Central memory CD8-positive, alpha-beta T cell (primary cell): ENCODE results near the gene TNP2.
"Not testable (repeated sequence)": the region's sequence is repeated elsewhere in the genome, so short reads cannot be mapped to it uniquely, and the experiment has no call there.

Experiments
- ATAC-seq: fragments of 150-1000 bp; cut with Tn5 transposase; replicated peaks from 2 replicates; pipeline ENCODE4 v1.10.0; 2022; ENCODE audit warnings: mild to moderate bottlenecking, moderate FRiP score, moderate number of reproducible peaks; ENCODE audit not compliant: poor library complexity, severe bottlenecking; ENCODE audit errors: extremely low read depth
- DNase-seq, 2 donors: peaks; one replicate each; pipeline ENCODE4 v3.0.0; 2021; ENCODE audit warnings: low spot score in 2 of 2
- H3K27ac Mint-ChIP-seq: one replicate; pipeline ENCODE4 v1.8.0; 2022; ENCODE audit warnings: low read depth, mild to moderate bottlenecking, moderate library complexity, mixed read lengths
- H3K27me3 Mint-ChIP-seq: one replicate; pipeline ENCODE4 v1.8.0; 2022; ENCODE audit warnings: mixed read lengths
- H3K36me3 Mint-ChIP-seq: one replicate; pipeline ENCODE4 v1.8.0; 2022; ENCODE audit warnings: mild to moderate bottlenecking, moderate library complexity, mixed read lengths; ENCODE audit not compliant: insufficient read depth
- H3K4me1 Mint-ChIP-seq: one replicate; pipeline ENCODE4 v1.8.0; 2022; ENCODE audit warnings: mixed read lengths
- H3K4me3 Mint-ChIP-seq: one replicate; pipeline ENCODE4 v1.8.0; 2022; ENCODE audit warnings: mild to moderate bottlenecking, moderate library complexity, mixed read lengths
- H3K9me3 Mint-ChIP-seq: one replicate; pipeline ENCODE4 v1.8.0; 2022; ENCODE audit warnings: mixed read lengths

TNP2 gene

DNA sequence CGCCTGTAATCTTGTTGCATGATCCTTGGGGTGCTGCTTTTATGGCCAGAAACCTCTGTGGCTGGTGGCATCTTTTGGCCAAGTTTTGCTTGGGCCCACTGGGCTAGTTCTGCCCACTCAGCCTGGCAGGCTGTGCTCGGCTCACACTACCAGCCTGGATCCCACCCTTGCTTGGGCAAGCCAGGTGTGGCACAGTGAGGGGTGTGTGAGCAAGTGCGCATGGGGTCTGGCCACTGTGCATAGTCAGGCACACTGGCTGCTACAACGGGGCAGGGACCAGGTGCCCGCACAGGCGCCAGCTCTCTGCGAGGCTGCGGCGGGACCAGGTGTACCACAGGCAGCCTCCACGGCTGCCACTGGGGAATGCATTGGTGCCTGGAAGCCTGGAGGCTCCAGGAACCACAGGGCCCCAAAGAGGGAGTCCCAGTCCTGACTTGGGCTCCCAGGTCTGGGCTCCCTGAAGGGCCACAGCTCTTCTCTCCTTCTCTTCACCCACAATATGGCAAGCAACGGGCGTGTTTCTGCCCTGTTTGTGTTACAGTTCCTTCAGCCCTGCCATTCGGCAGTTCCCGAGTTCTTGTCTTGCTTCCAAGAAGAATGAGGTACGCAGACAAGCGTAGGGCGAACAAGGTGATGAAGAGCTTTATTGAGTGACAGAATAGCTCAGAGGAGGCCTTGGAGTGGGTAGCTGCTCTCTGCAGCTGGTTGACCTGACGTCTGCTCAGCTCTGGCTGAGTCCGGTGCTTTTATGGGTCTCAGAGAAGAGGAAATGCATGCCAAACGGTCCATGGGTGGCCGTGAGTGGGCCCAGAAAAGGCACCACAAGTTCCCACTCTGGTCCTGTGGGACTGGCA, 38.7 kb upstream of the TNP2 start:
- Mint-ChIP-seq H3K36me3 (peaks cover 2% of the 10 kb centered on the region), H3K27me3 (no peaks in the 10 kb centered on the region), H3K9me3 (no peaks in the 10 kb centered on the region), H3K4me1 (peaks cover 18% of the 10 kb centered on the region), H3K27ac (no peak overlapping the region), H3K4me3 (no peak overlapping the region)
- DNase-seq: no peak
- ATAC-seq: no peak

DNA sequence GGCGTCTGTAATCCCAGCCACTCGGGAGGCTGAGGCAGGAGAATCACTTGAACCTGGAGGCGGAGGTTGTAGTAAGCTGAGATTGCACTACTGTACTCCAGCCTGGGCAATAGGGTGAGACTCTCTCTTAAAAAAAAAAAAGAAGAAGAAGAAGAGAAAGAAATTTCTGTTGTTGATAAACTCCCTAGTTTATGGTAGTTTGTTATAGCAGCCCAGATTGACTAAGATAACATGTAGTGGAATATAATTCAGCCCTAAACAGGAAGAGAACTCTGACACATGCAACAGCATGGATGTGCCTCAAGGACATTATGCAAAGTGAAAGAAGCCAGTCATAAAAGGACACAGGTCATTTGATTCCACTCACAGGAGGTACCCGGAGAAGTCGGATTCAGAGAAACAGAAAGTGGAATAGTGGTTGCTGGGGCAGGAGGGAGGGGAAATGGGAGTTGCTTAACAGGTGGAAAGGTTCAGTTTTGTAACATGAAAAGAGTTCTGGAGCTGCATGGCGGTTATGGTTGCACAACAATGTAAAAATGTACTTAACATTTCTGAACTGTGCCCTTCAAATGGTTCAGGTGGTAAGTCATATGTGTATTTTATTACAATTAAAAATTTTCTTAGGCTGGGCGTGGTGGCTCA, 38.0 kb upstream of the TNP2 start:
- Mint-ChIP-seq H3K9me3 (no peaks in the 10 kb centered on the region), H3K4me3 (no peak overlapping the region), H3K27ac (no peak overlapping the region), H3K27me3 (no peaks in the 10 kb centered on the region), H3K36me3 (no peaks in the 10 kb centered on the region), H3K4me1 (peaks cover 14% of the 10 kb centered on the region)
- no peak for DNase-seq
- no peak for ATAC-seq

DNA sequence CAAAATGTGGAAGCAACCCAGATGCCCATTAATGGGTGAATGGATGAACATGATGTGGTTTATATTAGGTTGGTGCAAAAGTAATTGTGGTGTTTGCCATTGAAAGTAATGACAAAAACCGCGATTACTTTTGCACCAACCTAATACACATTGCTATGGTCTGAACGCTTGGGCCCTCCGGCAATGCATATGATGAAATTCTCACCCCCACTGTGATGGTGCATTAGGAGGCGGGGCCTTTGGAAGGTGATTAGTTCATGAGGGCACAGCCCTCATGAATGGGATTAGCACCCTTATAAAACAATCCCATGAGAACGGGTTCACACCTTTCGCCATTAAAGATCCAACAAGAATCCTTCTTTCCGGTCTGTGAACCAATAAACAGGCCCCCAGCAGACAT, 37.3 kb upstream of the TNP2 start:
- DNase-seq (no peak), ATAC-seq (no peak)
- Mint-ChIP-seq H3K4me3 (no peak overlapping the region), H3K27me3 (no peaks in the 10 kb centered on the region), H3K27ac (no peak overlapping the region), H3K9me3 (no peaks in the 10 kb centered on the region), H3K4me1 (peaks cover 9% of the 10 kb centered on the region), H3K36me3 (no peaks in the 10 kb centered on the region)

DNA sequence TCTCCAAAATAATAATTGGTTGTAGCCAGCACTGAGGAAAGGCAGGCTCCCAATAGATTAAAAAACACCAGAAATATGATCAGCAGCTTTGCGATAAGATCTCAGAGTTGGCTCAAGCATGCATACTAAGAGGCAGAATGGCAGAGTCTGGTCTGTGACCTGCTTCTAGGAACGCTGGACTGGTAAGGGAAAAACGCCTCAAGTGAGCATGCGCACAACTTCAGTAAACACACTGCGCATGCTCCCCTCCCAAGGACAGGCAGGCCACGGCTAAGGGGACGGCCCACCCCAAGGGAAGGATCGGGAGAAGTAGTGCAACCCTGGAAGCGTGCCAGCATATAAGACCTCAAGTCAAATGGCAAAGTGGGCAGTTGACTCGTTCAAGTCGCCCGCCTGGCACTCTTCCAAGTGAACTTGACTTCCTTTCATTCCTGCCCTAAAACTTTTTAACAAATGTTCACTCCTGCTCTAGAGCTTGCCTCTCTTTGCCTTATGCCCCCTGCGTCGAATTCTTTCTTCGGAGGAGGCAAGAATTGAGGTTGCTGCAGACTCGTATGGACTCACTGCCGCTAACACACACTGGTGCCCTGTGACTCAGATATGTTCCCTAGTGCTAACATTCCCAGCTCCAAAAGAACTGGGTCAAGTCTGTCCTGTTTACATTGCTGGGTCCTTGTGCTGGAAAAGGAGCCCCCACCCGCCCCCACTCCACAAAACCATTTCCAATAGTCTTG, 34.4 kb upstream of the TNP2 start:
- H3K27ac Mint-ChIP-seq: no peak overlapping the region
- no peaks in the 10 kb centered on the region for H3K4me1 Mint-ChIP-seq
- DNase-seq (no peak), ATAC-seq (no peak)
- no peaks in the 10 kb centered on the region for H3K27me3 Mint-ChIP-seq
- H3K9me3 Mint-ChIP-seq: no peaks in the 10 kb centered on the region
- H3K36me3 Mint-ChIP-seq: no peaks in the 10 kb centered on the region
- H3K4me3 Mint-ChIP-seq: no peak overlapping the region

DNA sequence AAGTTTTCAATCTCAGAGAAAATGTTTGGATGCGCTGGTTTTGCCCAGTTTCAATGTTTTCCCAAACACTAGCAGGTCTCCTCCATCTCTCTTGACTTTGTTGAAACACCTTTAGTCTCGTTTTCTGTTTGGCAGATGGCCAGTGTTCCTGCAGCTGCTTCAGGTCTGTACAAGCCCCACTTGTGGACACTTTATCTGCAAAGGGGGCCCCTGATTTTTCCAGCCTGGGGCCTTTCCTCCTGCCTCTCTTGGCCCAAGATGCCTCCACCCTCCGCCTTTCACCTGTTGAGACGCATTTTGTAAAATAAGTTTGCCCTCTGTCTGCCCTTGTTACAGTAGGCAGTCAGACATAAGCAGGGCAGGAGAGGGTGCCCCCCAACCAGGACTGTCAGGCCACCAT, 33.9 kb upstream of the TNP2 start:
- Mint-ChIP-seq H3K9me3 (no peaks in the 10 kb centered on the region), H3K27ac (no peak overlapping the region), H3K27me3 (no peaks in the 10 kb centered on the region), H3K4me3 (no peak overlapping the region), H3K36me3 (no peaks in the 10 kb centered on the region), H3K4me1 (peaks cover 2% of the 10 kb centered on the region)
- ATAC-seq (no peak), DNase-seq (no peak)

DNA sequence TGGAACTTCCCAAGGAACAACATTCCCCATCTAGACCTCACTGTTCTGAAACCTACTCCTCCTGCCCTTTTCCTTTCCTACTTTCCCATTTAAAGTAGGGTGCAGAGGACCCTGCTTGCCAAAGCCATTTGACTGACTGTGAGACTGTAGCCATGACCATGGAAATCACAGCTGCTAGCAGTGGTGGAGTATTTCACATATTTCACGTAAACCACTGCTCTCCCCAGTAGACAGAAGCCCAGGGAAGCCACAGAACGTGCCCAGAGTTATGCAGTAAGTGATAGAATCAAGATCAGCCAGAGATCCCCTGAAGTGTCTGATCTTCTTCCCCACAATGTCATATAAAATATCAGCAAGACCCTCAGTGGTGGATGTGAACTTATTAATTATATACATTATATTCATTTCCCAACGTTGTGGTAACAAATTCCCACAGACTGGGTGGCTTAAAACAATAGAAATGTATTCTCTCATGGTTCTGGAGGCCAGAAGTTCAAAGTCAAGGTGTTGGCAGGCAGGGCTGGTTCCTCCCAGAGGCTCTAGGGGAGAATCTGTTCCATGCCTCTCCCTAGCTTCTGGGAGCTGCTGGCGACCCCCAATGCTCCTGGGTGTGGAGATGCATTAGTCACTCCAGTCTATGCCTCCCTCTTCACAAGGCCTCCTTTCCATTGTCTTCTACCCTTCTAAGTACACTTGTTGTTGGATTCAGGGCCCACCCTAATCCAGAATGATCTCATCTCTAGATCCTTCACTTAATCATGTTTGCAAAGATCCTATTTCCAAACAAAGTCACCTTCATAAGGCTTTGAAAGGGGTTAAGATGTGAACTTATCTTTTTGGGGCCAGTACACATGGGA, 32.7 kb upstream of the TNP2 start:
- H3K27me3 Mint-ChIP-seq: no peaks in the 10 kb centered on the region
- H3K9me3 Mint-ChIP-seq: no peaks in the 10 kb centered on the region
- DNase-seq (no peak), ATAC-seq (no peak)
- no peaks in the 10 kb centered on the region for H3K36me3 Mint-ChIP-seq
- H3K4me1 Mint-ChIP-seq: peaks cover 13% of the 10 kb centered on the region
- no peak overlapping the region for H3K27ac Mint-ChIP-seq
- H3K4me3 Mint-ChIP-seq: no peak overlapping the region

DNA sequence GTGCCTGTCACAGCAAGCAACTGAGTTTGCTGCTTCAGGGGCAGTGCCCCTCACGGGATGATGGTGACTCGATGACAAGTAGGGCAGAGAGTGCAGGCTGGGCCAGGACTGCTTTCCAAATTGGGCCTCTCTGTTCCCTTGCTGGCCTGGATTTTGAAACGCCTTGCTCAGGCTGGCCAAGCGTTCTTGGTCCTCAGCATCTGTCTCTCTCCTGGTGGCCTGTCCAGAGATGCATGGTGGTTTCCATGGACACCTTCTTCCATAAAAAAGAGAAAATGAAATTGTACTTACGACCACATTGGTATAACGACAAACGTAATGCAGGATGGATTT, 31.4 kb upstream of the TNP2 start:
- Mint-ChIP-seq H3K9me3 (no peaks in the 10 kb centered on the region), H3K36me3 (no peaks in the 10 kb centered on the region), H3K27me3 (no peaks in the 10 kb centered on the region), H3K4me1 (peaks cover 14% of the 10 kb centered on the region), H3K4me3 (no peak overlapping the region), H3K27ac (no peak overlapping the region)
- DNase-seq: no peak
- ATAC-seq: no peak

DNA sequence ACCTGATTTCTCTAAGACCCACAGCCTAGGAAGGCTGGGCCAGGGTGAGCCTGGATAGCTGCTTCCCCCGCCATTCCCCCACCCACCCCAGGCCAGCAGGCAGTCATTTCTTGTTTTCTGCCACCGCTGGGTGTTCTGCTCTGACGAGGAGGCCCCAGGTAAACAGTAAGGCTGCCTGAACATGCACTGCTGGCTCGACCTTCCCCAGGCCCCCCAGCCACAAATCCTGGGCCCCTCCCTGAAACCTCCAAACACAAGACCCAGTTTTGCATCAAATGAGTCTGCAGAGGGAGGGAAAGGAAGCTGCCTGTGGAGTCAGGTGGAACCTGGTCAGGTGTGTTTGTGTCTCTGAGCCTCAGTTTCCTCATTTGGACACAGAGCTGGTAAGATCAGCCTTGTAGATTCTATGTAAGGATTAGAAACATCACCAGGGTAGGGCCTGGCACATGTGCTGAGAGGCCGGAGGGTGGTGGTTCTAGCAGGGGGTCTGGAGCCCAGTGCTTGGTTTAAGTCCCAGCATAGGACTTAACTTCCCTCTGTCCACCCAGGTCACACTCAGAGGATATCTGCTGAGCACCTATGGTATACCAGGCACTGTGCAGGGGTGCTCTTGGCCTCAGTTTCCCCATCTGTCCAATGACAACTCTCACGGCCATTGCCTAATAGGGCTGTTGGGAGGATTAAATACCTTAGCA, 30.9 kb upstream of the TNP2 start:
- H3K9me3 Mint-ChIP-seq: no peaks in the 10 kb centered on the region
- no peak for DNase-seq
- no peak overlapping the region for H3K27ac Mint-ChIP-seq

DNA sequence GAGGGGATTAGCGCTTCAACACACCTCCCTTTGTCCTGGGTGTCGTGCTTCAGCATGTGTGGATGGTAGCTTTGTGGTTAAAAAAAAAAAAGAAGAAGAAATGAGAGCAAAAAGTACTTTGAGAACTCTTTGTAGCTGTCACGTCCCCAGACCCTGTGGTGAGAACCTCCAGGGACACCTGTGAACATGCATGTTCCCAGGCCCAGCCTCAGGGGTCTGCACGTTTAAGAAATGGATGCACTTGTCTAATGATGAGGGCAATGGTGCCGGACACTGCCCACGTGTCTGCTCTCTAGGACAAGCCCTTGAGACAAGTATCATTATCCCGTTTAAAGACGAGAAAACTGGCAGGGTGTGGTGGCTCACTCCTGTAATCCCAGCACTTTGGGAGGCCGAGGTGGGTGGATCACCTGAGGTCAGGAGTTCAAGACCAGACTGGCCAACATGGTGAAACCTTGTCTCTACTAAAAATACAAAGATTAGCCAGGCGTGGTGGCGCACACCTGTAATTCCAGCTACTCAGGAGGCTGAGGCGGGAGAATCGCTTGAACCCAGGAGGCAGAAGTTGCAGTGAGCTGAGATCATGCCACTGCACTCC, 29.9 kb upstream of the TNP2 start:
- not testable (repeated sequence) for H3K4me3 Mint-ChIP-seq, ATAC-seq, H3K9me3 Mint-ChIP-seq, H3K27ac Mint-ChIP-seq, H3K36me3 Mint-ChIP-seq, DNase-seq, H3K27me3 Mint-ChIP-seq
- H3K4me1 Mint-ChIP-seq: peaks cover 14% of the 10 kb centered on the region

More for the DNA sequence above, 30.9 kb upstream of the TNP2 start:
- peaks cover 14% of the 10 kb centered on the region for H3K4me1 Mint-ChIP-seq
- H3K36me3 Mint-ChIP-seq: no peaks in the 10 kb centered on the region
- H3K27me3 Mint-ChIP-seq: no peaks in the 10 kb centered on the region
- ATAC-seq: no peak
- no peak overlapping the region for H3K4me3 Mint-ChIP-seq

DNA sequence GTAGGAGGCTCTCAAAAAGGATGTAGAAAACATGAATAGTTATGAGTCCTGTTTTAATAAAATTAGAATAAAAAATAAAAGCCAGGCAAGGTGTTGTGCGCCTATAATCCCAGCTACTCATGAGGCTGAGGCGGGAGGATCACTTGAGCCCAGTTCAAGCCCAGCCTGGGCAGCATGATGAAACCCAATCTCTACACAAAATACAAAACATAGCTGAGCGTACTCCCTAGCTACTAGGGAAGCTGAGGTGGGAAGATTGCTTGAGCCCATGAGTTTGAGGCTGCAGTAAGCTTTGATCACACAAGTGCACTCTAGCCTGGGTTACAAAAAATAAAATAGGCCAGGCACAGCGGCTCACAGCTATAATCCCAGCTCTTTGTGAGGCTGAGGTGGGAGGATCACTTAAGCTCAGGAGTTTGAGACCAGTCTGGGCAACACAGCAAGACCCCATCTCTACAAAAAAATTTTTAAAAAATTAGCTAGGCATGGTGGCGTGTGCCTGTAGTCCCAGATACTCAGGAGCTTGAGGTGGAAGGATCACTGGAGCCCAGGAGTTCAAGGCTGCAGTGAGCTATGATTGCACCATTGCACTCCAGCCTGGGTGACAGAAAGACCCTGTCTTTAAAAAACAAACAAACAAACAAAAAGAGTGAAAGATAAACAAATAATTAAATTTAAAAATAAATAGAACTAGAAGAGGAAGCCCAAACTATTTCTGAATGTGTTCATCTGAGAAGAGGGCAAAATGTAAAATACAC, 29.2 kb upstream of the TNP2 start:
- Mint-ChIP-seq H3K27me3 (peaks cover 8% of the 10 kb centered on the region), H3K4me3 (peak overlapping the region; percentile 67), H3K27ac (no peak overlapping the region), H3K4me1 (peaks cover 14% of the 10 kb centered on the region), H3K9me3 (no peaks in the 10 kb centered on the region), H3K36me3 (no peaks in the 10 kb centered on the region)
- ATAC-seq (no peak), DNase-seq (no peak)

DNA sequence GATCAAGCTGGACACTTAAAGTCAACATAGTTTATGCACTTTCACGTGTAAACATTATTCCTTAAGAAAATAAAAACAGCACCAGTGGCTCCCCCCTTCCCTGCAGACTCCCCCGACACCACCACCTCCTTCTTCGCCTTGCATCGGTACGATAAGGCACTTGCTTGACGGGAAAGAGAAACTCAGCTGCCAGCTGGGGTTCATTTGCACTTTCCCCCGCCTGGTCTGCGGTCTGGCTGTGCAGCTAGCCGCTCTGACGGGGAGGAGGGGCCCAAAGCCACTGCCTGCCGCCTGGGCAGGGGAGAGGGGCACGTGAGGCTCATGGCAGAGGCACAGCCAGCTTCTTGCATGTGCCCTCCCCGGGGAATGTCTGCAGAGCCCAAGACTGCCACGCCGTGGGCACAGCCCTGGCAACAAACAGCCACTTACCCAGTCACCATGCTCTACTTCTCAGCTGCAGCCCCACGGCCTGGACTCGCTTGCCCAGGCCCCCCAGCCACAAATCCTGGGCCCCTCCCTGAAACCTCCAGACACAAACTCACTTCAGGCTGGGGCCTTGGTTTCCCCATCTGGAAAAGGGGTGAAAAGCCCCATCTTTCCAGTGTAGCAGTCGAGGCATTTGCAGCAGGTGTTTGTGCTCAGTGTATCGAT, 28.5 kb upstream of the TNP2 start:
- peak; percentile 88 for ATAC-seq
- no peak overlapping the region for H3K27ac Mint-ChIP-seq

More for the DNA sequence above, 28.5 kb upstream of the TNP2 start:
- H3K4me3 Mint-ChIP-seq: peak overlapping the region; percentile 67
- H3K36me3 Mint-ChIP-seq: no peaks in the 10 kb centered on the region
- H3K27me3 Mint-ChIP-seq: peaks cover 15% of the 10 kb centered on the region
- DNase-seq: peak; percentile 53 to 70
- H3K9me3 Mint-ChIP-seq: no peaks in the 10 kb centered on the region
- H3K4me1 Mint-ChIP-seq: peaks cover 14% of the 10 kb centered on the region
